GM23248 (cell line): ENCODE measurements around the gene SMG1. TPM values are rescaled to one million over a fixed set of nuclear protein-coding genes. Genes with fewer than 3 reads are reported as not detected.

ENCODE experiments used
- DNase-seq: peaks from one replicate; pipeline ENCODE4 v3.0.0-alpha.2; 2015
- H2AFZ ChIP-seq: fragments of 200-600 bp; sonication (generic); 2 replicates; pipeline ENCODE4 v1.6.1; 2016; ENCODE audit warnings: antibody characterized with exemption
- H3F3A ChIP-seq: fragments of 200-600 bp; sonication (generic); 2 replicates; pipeline ENCODE4 v1.6.1; 2016; ENCODE audit warnings: mild to moderate bottlenecking, antibody characterized with exemption, mixed run types; ENCODE audit not compliant: insufficient read depth
- H3K27ac ChIP-seq: fragments of 200-600 bp; sonication (generic); 2 replicates; pipeline ENCODE4 v1.5.1; 2016; ENCODE audit warnings: mild to moderate bottlenecking
- H3K27me3 ChIP-seq: fragments of 200-600 bp; sonication (generic); replicated peaks from 2 replicates; pipeline ENCODE4 v1.6.1; 2016; ENCODE audit warnings: mild to moderate bottlenecking; ENCODE audit not compliant: insufficient read depth
- H3K36me3 ChIP-seq: fragments of 200-600 bp; sonication (generic); 2 replicates; pipeline ENCODE4 v1.6.1; 2016; ENCODE audit warnings: low read depth, mild to moderate bottlenecking
- H3K4me1 ChIP-seq: fragments of 200-600 bp; sonication (generic); 2 replicates; pipeline ENCODE4 v1.6.1; 2016; ENCODE audit warnings: mild to moderate bottlenecking; ENCODE audit not compliant: insufficient read depth
- H3K4me2 ChIP-seq: fragments of 200-600 bp; sonication (generic); one replicate; pipeline ENCODE4 v1.6.1; 2016; ENCODE audit warnings: mild to moderate bottlenecking; ENCODE audit not compliant: unreplicated experiment
- H3K4me3 ChIP-seq: fragments of 200-600 bp; sonication (generic); 2 replicates; pipeline ENCODE4 v1.5.1; 2016; ENCODE audit warnings: mild to moderate bottlenecking
- H3K79me2 ChIP-seq: fragments of 200-600 bp; sonication (generic); 2 replicates; pipeline ENCODE4 v1.6.1; 2016; ENCODE audit warnings: mild to moderate bottlenecking; ENCODE audit not compliant: insufficient read depth
- H3K9ac ChIP-seq: fragments of 200-600 bp; sonication (generic); 2 replicates; pipeline ENCODE4 v1.6.1; 2016; ENCODE audit warnings: mild to moderate bottlenecking
- H3K9me2 ChIP-seq: fragments of 200-600 bp; sonication (generic); 2 replicates; pipeline ENCODE4 v1.6.1; 2016; ENCODE audit warnings: mixed run types, mild to moderate bottlenecking, moderate library complexity; ENCODE audit not compliant: insufficient read depth
- H3K9me3 ChIP-seq: fragments of 200-600 bp; sonication (generic); one replicate; pipeline ENCODE4 v1.6.1; 2017; ENCODE audit warnings: low read depth
- H4K20me1 ChIP-seq: fragments of 200-600 bp; sonication (generic); 2 replicates; pipeline ENCODE4 v1.6.0; 2016; ENCODE audit not compliant: insufficient read depth
- EZH2 ChIP-seq: fragments of 200-600 bp; sonication (generic); IDR thresholded peaks from 2 replicates; pipeline ENCODE4 v1.6.1; 2018; ENCODE audit warnings: antibody characterized with exemption, mild to moderate bottlenecking; ENCODE audit not compliant: insufficient read depth, poor library complexity, severe bottlenecking
- EZH2phosphoT487 ChIP-seq: fragments of 200-600 bp; sonication (generic); IDR thresholded peaks from 2 replicates; pipeline ENCODE4 v1.6.1; 2018; ENCODE audit warnings: antibody characterized with exemption, moderate library complexity, mild to moderate bottlenecking, low read depth; ENCODE audit not compliant: insufficient read depth
- WGBS, 2 experiments: methylation state at CpG; one replicate each; pipeline ENCODE4 v1.1.6; 2015 to 2017; ENCODE audit warnings: low lambda C conversion rate in 2 of 2, low coverage in 1 of 2; ENCODE audit errors: missing lambda C conversion rate in 2 of 2; 5-methylcytosine and 5-hydroxymethylcytosine counted together
- in situ Hi-C: fragments of 300-500 bp; cut with MboI; formaldehyde crosslinking; loops from 2 replicates; pipeline ENCODE4 v1.15.0; 2020
- polyA plus RNA-seq: library from polyadenylated mRNA; unstranded; fragments of >200 nt; fragmentation: Nextera tagmentation; extraction: Ambion mirVana; gene quantifications from 2 replicates; pipeline ENCODE4 v1.2.1, GENCODE V29; 2016
- total RNA-seq: library from RNA; depleted of rRNA; stranded (reverse); fragments of >200 nt; shearing (Covaris generic); gene quantifications from 2 replicates; pipeline ENCODE4 v1.2.3, GENCODE V29; 2014

SMG1 gene
- total and polyA plus RNA-seq, 2 experiments from 2014 or later = 9.3 to 37.1 TPM

GRCh38 chr16:18797746-18798145, 128.5 kb downstream of the SMG1 start:
- Histone ChIP-seq H3K4me3 (no peak overlapping the region), H3K27me3 (no peaks in the 10 kb centered on the region), H3K4me2 (no peak overlapping the region), H3K9ac (no peak overlapping the region), H3K79me2 (peaks cover 82% of the 10 kb centered on the region), H3F3A (peaks cover 26% of the 10 kb centered on the region), H4K20me1 (no peaks in the 10 kb centered on the region), H3K9me3 (no peaks in the 10 kb centered on the region), H2AFZ (no peak overlapping the region), H3K36me3 (peaks cover 44% of the 10 kb centered on the region), H3K9me2 (no peaks in the 10 kb centered on the region), H3K27ac (no peak overlapping the region), H3K4me1 (peaks cover 20% of the 10 kb centered on the region)
- in situ Hi-C loops = no loop called here
- DNase-seq = no peak
- 97 to 100% methylated on average over 4 of the region's 4 CpGs for WGBS, 2 experiments
- TF ChIP-seq EZH2 (no peak), EZH2phosphoT487 (no peak)

DNA sequence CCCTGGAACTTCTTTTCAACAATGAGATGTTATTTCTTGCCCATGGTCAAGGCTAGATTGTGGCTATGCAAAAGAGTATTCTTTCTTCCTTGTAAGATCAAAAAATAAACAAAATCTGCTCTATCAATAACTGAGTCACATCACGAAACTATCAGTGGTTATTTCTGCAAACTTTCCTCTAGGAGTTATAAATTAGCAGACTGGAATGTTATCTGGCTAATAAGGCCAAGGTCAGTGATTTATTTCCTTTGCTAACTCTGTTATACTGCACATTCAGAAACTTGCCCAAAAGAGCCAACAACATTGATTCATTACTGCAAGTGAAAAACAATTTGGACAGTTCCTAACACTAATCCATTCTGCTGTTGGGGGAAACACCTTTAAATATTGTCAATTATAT, 129.8 kb downstream of the SMG1 start:
- peaks cover 49% of the 10 kb centered on the region for H3K36me3 ChIP-seq
- no peak overlapping the region for H3K27ac ChIP-seq
- H2AFZ ChIP-seq = no peak overlapping the region
- H3F3A ChIP-seq = peaks cover 29% of the 10 kb centered on the region
- in situ Hi-C loops = no loop called here
- H3K9ac ChIP-seq = no peak overlapping the region
- no peaks in the 10 kb centered on the region for H3K9me2 ChIP-seq
- no peak for TF ChIP-seq EZH2phosphoT487
- H4K20me1 ChIP-seq = no peaks in the 10 kb centered on the region
- H3K4me3 ChIP-seq = no peak overlapping the region
- peaks cover 78% of the 10 kb centered on the region for H3K79me2 ChIP-seq
- H3K27me3 ChIP-seq = no peaks in the 10 kb centered on the region
- H3K9me3 ChIP-seq = no peaks in the 10 kb centered on the region
- H3K4me2 ChIP-seq = no peak overlapping the region
- DNase-seq = no peak
- peaks cover 16% of the 10 kb centered on the region for H3K4me1 ChIP-seq
- 90 to 93% methylated on average over 1 of the region's 1 CpG for WGBS, 2 experiments

GRCh38 chr16:18792836-18793433, 133.3 kb downstream of the SMG1 start:
- in situ Hi-C loops = no loop called here
- no peak overlapping the region for H3K4me2 ChIP-seq
- peaks cover 10% of the 10 kb centered on the region for H3K4me1 ChIP-seq
- no peaks in the 10 kb centered on the region for H3K9me2 ChIP-seq
- H3K4me3 ChIP-seq = no peak overlapping the region
- no peak overlapping the region for H3K9ac ChIP-seq
- peaks cover 61% of the 10 kb centered on the region for H3K36me3 ChIP-seq
- H4K20me1 ChIP-seq = peaks cover 13% of the 10 kb centered on the region
- 93 to 94% methylated on average over 11 of the region's 11 CpGs for WGBS, 2 experiments
- H2AFZ ChIP-seq = no peak overlapping the region
- H3F3A ChIP-seq = peaks cover 44% of the 10 kb centered on the region
- no peaks in the 10 kb centered on the region for H3K27me3 ChIP-seq
- no peak for TF ChIP-seq EZH2
- TF ChIP-seq EZH2phosphoT487 = no peak
- no peaks in the 10 kb centered on the region for H3K9me3 ChIP-seq
- DNase-seq = peak; percentile 26
- no peak overlapping the region for H3K27ac ChIP-seq
- peaks cover 68% of the 10 kb centered on the region for H3K79me2 ChIP-seq

GRCh38 chr16:18789850-18790706, 136.1 kb downstream of the SMG1 start, which contains the start of gene RPS15A:
Gene RPS15A, minus strand, starts transcription at chr16:18790334. Its CDS starts 1,221 bp downstream, at chr16:18789113.
- DNase-seq = peak; percentile 98
- Histone ChIP-seq H3K9ac (peak within 1 kb of the TSS; percentile 95), H3K79me2 (peaks cover 68% of the 10 kb centered on the region), H3K27me3 (no peaks in the 10 kb centered on the region), H3K4me2 (peak within 1 kb of the TSS; percentile 91), H3K4me1 (peaks cover 27% of the 10 kb centered on the region), H3K27ac (peak within 1 kb of the TSS; percentile 69), H2AFZ (peak within 1 kb of the TSS; percentile 89), H3F3A (peaks cover 62% of the 10 kb centered on the region), H3K4me3 (peak within 1 kb of the TSS; percentile 86), H3K9me3 (no peaks in the 10 kb centered on the region), H4K20me1 (peaks cover 33% of the 10 kb centered on the region), H3K9me2 (no peaks in the 10 kb centered on the region), H3K36me3 (peaks cover 59% of the 10 kb centered on the region)
- WGBS, 2 experiments = 2% methylated on average over 51 to 54 of the region's 60 CpGs
- in situ Hi-C loops = no loop called here
- no peak for TF ChIP-seq EZH2phosphoT487
- TF ChIP-seq EZH2 = no peak
